GM13976 (cell line): ENCODE results near the gene ADCY3.

Source experiments
- DNase-seq: peaks from one replicate; pipeline ENCODE4 v3.0.0; 2012; ENCODE audit warnings: low spot score
- CTCF ChIP-seq: IDR thresholded peaks from 2 replicates; pipeline ENCODE4 v1.5.1; 2012; ENCODE audit warnings: borderline replicate concordance, mild to moderate bottlenecking; ENCODE audit not compliant: insufficient read depth; ENCODE audit errors: extremely low read depth, missing control alignments, control extremely low read depth
- in situ Hi-C: fragments of 300-500 bp; cut with MboI; formaldehyde crosslinking; loops from one replicate; pipeline ENCODE4 v1.12.0; 2022; ENCODE audit warnings: low sequenced_read_pairs, mixed read lengths, inconsistent platforms; ENCODE audit not compliant: unreplicated experiment

The ADCY3 gene

GRCh38 chr2:24840962-24841945, 78.8 kb downstream of the ADCY3 start:
- no peak for TF ChIP-seq CTCF
- DNase-seq: no peak
- in situ Hi-C loops: no loop called here

GRCh38 chr2:24840164-24840869, 79.7 kb downstream of the ADCY3 start:
- no peak for DNase-seq
- TF ChIP-seq CTCF: no peak
- in situ Hi-C loops: no loop called here

- no peak for TF ChIP-seq CTCF
- in situ Hi-C loops: no loop called here
- no peak for DNase-seq
Measured at GRCh38 chr2:24839729-24840128, 80.3 kb downstream of the ADCY3 start.

- no peak for TF ChIP-seq CTCF
- DNase-seq: no peak
- in situ Hi-C loops: no loop called here
Measured at GRCh38 chr2:24838541-24838940, 81.5 kb downstream of the ADCY3 start.

GRCh38 chr2:24837996-24838513, 82.0 kb downstream of the ADCY3 start:
- in situ Hi-C loops: no loop called here
- DNase-seq: no peak
- no peak for TF ChIP-seq CTCF

- in situ Hi-C loops: no loop called here
- no peak for TF ChIP-seq CTCF
- DNase-seq: no peak
Measured at GRCh38 chr2:24836706-24837105, 83.3 kb downstream of the ADCY3 start.
